GM21367 (cell line): ENCODE results near the gene PDE3A.

Experiments used
- ATAC-seq: cut with Tn5 transposase; IDR thresholded peaks from one replicate; pipeline ENCODE4 v1.9.1; 2021; ENCODE audit not compliant: unreplicated experiment

The PDE3A gene

GRCh38 chr12:20420557-20420956 is 52.2 kb downstream of the PDE3A start:
- ATAC-seq, result no peak

- ATAC-seq, result no peak
Measured at GRCh38 chr12:20421421-20421820, 53.1 kb downstream of the PDE3A start.

GRCh38 chr12:20423557-20423956 is 55.2 kb downstream of the PDE3A start:
- ATAC-seq, result no peak

GRCh38 chr12:20424841-20425240 is 56.5 kb downstream of the PDE3A start:
- no peak for ATAC-seq

GRCh38 chr12:20426191-20426590 is 57.9 kb downstream of the PDE3A start:
- no peak for ATAC-seq

- no peak for ATAC-seq
Measured at GRCh38 chr12:20426957-20427356, 58.6 kb downstream of the PDE3A start.

- no peak for ATAC-seq
Measured at GRCh38 chr12:20429852-20430251, 61.5 kb downstream of the PDE3A start.

GRCh38 chr12:20432290-20432689 is 64.0 kb downstream of the PDE3A start:
- no peak for ATAC-seq

- ATAC-seq, result no peak
Measured at GRCh38 chr12:20434996-20435395, 66.7 kb downstream of the PDE3A start.

- ATAC-seq, result no peak
Measured at GRCh38 chr12:20436316-20436715, 68.0 kb downstream of the PDE3A start.

GRCh38 chr12:20438299-20438779 is 70.0 kb downstream of the PDE3A start:
- ATAC-seq, result no peak

GRCh38 chr12:20439626-20440025 is 71.3 kb downstream of the PDE3A start:
- ATAC-seq, result no peak

GRCh38 chr12:20440408-20440807 is 72.1 kb downstream of the PDE3A start:
- no peak for ATAC-seq

- ATAC-seq, result no peak
Measured at GRCh38 chr12:20442322-20442721, 74.0 kb downstream of the PDE3A start.

GRCh38 chr12:20443255-20443654 is 74.9 kb downstream of the PDE3A start:
- ATAC-seq, result no peak

GRCh38 chr12:20443792-20444191 is 75.5 kb downstream of the PDE3A start:
- ATAC-seq, result no peak

GRCh38 chr12:20444595-20445170 is 76.3 kb downstream of the PDE3A start:
- no peak for ATAC-seq

- no peak for ATAC-seq
Measured at GRCh38 chr12:20445687-20446086, 77.3 kb downstream of the PDE3A start.

- no peak for ATAC-seq
Measured at GRCh38 chr12:20446836-20447235, 78.5 kb downstream of the PDE3A start.

- no peak for ATAC-seq
Measured at GRCh38 chr12:20448781-20449180, 80.4 kb downstream of the PDE3A start.

- no peak for ATAC-seq
Measured at GRCh38 chr12:20450591-20451180, 82.3 kb downstream of the PDE3A start.

GRCh38 chr12:20451761-20452160 is 83.4 kb downstream of the PDE3A start:
- ATAC-seq, result no peak

GRCh38 chr12:20452496-20453010 is 84.2 kb downstream of the PDE3A start:
- no peak for ATAC-seq
